K562 (cell line): ENCODE measurements around the gene NME7. TPM values are rescaled to one million over a fixed set of nuclear protein-coding genes. Genes with fewer than 3 reads are reported as not detected.

Experiments used
- ATAC-seq: fragments of 200-7000 bp; cut with Tn5 transposase; 3 replicates; pipeline ENCODE4 v1.9.1; 2020; ENCODE audit warnings: moderate library complexity
- BruUV-seq: library from RNA; stranded (reverse); fragments of 400-500 nt; replicated peaks from 2 replicates; lab custom pipeline; 2021; lab: Mats Ljungman, UMichigan
- CTCF ChIA-PET: fragments of 300-600 bp; formaldehyde crosslinking; extraction: SDS; loops from one replicate; lab custom pipeline; 2021; ENCODE audit warnings: low intra/inter-chr PET ratio; lab: Yijun Ruan, JAX
- POLR2A ChIA-PET: fragments of 300-600, 350-650 bp; sonication (Branson Sonifier 250); formaldehyde crosslinking; extraction: SDS; loops from one replicate; lab custom pipeline; 2021; ENCODE audit warnings: antibody characterized with exemption, inconsistent platforms; lab: Yijun Ruan, JAX
- DNase-seq, 4 experiments: peaks; one replicate each; pipeline versions ENCODE4 v3.0.0 to v3.0.0-alpha.2; 2011 to 2018; ENCODE audit warnings: low spot score in 3 of 4, mixed read lengths in 3 of 4; ENCODE audit errors: extremely low read depth in 1 of 4
- FAIRE-seq: peaks from 2 replicates; lab custom pipeline; 2011; peaks lifted over from hg19 to GRCh38; lab: Jason Lieb, UNC
- H2AFZ ChIP-seq: 2 replicates; pipeline ENCODE4 v1.6.0; 2011; ENCODE audit warnings: low read depth, low read length, control low read depth, inconsistent platforms
- H3K27ac ChIP-seq: fragments of 200-600 bp; 3 replicates; pipeline ENCODE4 v1.8.0; 2011; ENCODE audit warnings: low read depth, mild to moderate bottlenecking, control low read depth, inconsistent platforms, low read length, moderate library complexity, mixed read lengths; ENCODE audit errors: extremely low read depth
- H3K27me3 ChIP-seq, 2 experiments: fragments of 300-600 bp in 1 of 2; 2 replicates in 1 of 2; 3 replicates in 1 of 2; pipeline versions ENCODE4 v1.6.0 to v1.8.0; 2011; ENCODE audit warnings: inconsistent platforms in 2 of 2, low read length in 2 of 2, mild to moderate bottlenecking in 1 of 2, mixed read lengths in 1 of 2, moderate library complexity in 1 of 2; ENCODE audit not compliant: control insufficient read depth in 2 of 2, insufficient read depth in 2 of 2
- H3K36me3 ChIP-seq: fragments of 300-600 bp; 3 replicates; pipeline ENCODE4 v1.8.0; 2011; ENCODE audit warnings: mild to moderate bottlenecking, low read length, inconsistent platforms; ENCODE audit not compliant: control insufficient read depth, insufficient read depth
- H3K4me1 ChIP-seq, 2 experiments: fragments of 200-600 bp in 1 of 2; replicated peaks in 1 of 2; 2 replicates in 1 of 2; 3 replicates in 1 of 2; pipeline versions ENCODE4 v1.5.1 to v1.8.0; 2011; ENCODE audit warnings: inconsistent platforms in 2 of 2, low read length in 2 of 2, mild to moderate bottlenecking in 1 of 2, mixed read lengths in 1 of 2, moderate library complexity in 1 of 2; ENCODE audit not compliant: control insufficient read depth in 2 of 2, insufficient read depth in 2 of 2
- H3K4me2 ChIP-seq: 2 replicates; pipeline ENCODE4 v1.6.1; 2011; ENCODE audit warnings: low read length, control low read depth, inconsistent platforms, mixed read lengths; ENCODE audit not compliant: insufficient read depth
- H3K4me3 ChIP-seq: fragments of 200-600 bp; sonication (generic), shearing (Covaris generic); 2 replicates; pipeline ENCODE4 v1.5.1; 2016; ENCODE audit warnings: control low read depth, inconsistent platforms
- H3K79me2 ChIP-seq: fragments of 200-600 bp; 3 replicates; pipeline ENCODE4 v1.8.0; 2011; ENCODE audit warnings: low read length, inconsistent platforms; ENCODE audit not compliant: control insufficient read depth, insufficient read depth
- H3K9ac ChIP-seq, 2 experiments: 2 replicates each; pipeline versions ENCODE4 v1.6.0 to v1.6.1; 2011; ENCODE audit warnings: low read depth in 2 of 2, low read length in 2 of 2, control low read depth in 1 of 2, inconsistent platforms in 1 of 2, mild to moderate bottlenecking in 1 of 2, mixed read lengths in 1 of 2; ENCODE audit not compliant: insufficient read depth in 1 of 2
- H3K9me1 ChIP-seq: one replicate; pipeline ENCODE4 v1.6.0; 2011; ENCODE audit warnings: inconsistent platforms, mild to moderate bottlenecking, low read length, moderate library complexity; ENCODE audit not compliant: control insufficient read depth, insufficient read depth
- H3K9me3 ChIP-seq: replicated peaks from 2 replicates; pipeline ENCODE4 v1.5.1; 2011; ENCODE audit warnings: low read depth, low read length, inconsistent platforms; ENCODE audit not compliant: control insufficient read depth, insufficient read depth
- H4K20me1 ChIP-seq: replicated peaks from 2 replicates; pipeline ENCODE4 v1.6.1; 2011; ENCODE audit warnings: low read length, inconsistent platforms, mixed read lengths; ENCODE audit not compliant: control insufficient read depth, insufficient read depth
- ARID3A ChIP-seq: IDR thresholded peaks from 2 replicates; pipeline ENCODE4 v1.6.1; 2012; ENCODE audit warnings: low read depth, low read length, improper control_type of control experiment, borderline replicate concordance
- CBX1 ChIP-seq: sonication (generic); IDR thresholded peaks from 2 replicates; pipeline ENCODE4 v1.6.1; 2016; ENCODE audit warnings: antibody characterized with exemption, low read depth, mild to moderate bottlenecking
- CEBPZ ChIP-seq: fragments of 150-350 bp; IDR thresholded peaks from 2 replicates; pipeline ENCODE4 v1.6.1; 2014; ENCODE audit warnings: low read depth, mild to moderate bottlenecking, low read length, borderline replicate concordance
- EWSR1 ChIP-seq: fragments of 450-650 bp; IDR thresholded peaks from 2 replicates; pipeline ENCODE4 v1.6.1; 2018; ENCODE audit warnings: borderline replicate concordance, mild to moderate bottlenecking, low read depth, moderate library complexity; ENCODE audit not compliant: partially characterized antibody
- HIVEP1 ChIP-seq: fragments of 250-450 bp; sonication (Bioruptor Pico); IDR thresholded peaks from 2 replicates; pipeline ENCODE4 v1.4.0; 2020; ENCODE audit warnings: mild to moderate bottlenecking
- HMGN3 ChIP-seq: IDR thresholded peaks from 2 replicates; pipeline ENCODE4 v1.6.1; 2011; ENCODE audit warnings: borderline replicate concordance, low read depth, mild to moderate bottlenecking, mixed read lengths, low read length; ENCODE audit not compliant: insufficient read length; ENCODE audit errors: extremely low read depth
- MAFG ChIP-seq: fragments of 450-650 bp; conservative IDR thresholded peaks from 2 replicates; pipeline ENCODE4 v1.6.1; 2016; ENCODE audit warnings: missing genetic modification characterization, missing compliant biosample characterization
- MEF2D ChIP-seq: conservative IDR thresholded peaks from 2 replicates; pipeline ENCODE4 v1.6.1; 2016; ENCODE audit warnings: low read depth, missing genetic modification characterization, missing compliant biosample characterization
- MTA3 ChIP-seq: fragments of 450-650 bp; formaldehyde crosslinking; IDR thresholded peaks from 2 replicates; pipeline ENCODE4 v1.6.1; 2017; ENCODE audit warnings: mild to moderate bottlenecking, borderline replicate concordance
- POLR2AphosphoS2 ChIP-seq: IDR thresholded peaks from 2 replicates; pipeline ENCODE4 v1.6.1; 2012; ENCODE audit warnings: low read length, improper control_type of control experiment
- SREBF2 ChIP-seq: sonication (generic); formaldehyde crosslinking; IDR thresholded peaks from 2 replicates; pipeline ENCODE4 v1.4.0; 2020; ENCODE audit warnings: mild to moderate bottlenecking, missing genetic modification reagents
- THAP7 ChIP-seq: fragments of 250-450 bp; sonication (Bioruptor Pico); IDR thresholded peaks from 2 replicates; pipeline ENCODE4 v1.5.0; 2021
- ZNF124 ChIP-seq: sonication (generic); formaldehyde crosslinking; IDR thresholded peaks from 2 replicates; pipeline ENCODE4 v1.8.1; 2022; ENCODE audit warnings: missing genetic modification reagents
- ZNF316 ChIP-seq: fragments of 450-650 bp; IDR thresholded peaks from 2 replicates; pipeline ENCODE4 v1.6.1; 2016
- ZNF444 ChIP-seq: fragments of 250-450 bp; sonication (Bioruptor Pico); IDR thresholded peaks from 2 replicates; pipeline ENCODE4 v1.4.0; 2020; ENCODE audit warnings: mild to moderate bottlenecking, moderate library complexity
- WGBS: fragments of 100-300 bp; shearing (Covaris generic); methylation state at CpG from one replicate; pipeline ENCODE4 v1.1.6; 2016; ENCODE audit warnings: low coverage, mixed read lengths; ENCODE audit not compliant: insufficient coverage; ENCODE audit errors: missing lambda C conversion rate; 5-methylcytosine and 5-hydroxymethylcytosine counted together
- in situ Hi-C: fragments of 300-500 bp; cut with MboI; formaldehyde crosslinking; loops from 4 replicates; pipeline ENCODE4 v1.15.0; 2018; ENCODE audit warnings: inconsistent platforms, mixed read lengths
- intact Hi-C: fragments of 100-400 bp; cut with micrococcal nuclease; formaldehyde crosslinking; loops from 2 replicates; pipeline ENCODE4 v1.14.2; 2022
- polyA plus RNA-seq, 8 experiments: library from polyadenylated mRNA; depleted of rRNA in 4 of 8; stranded (reverse) in 5 of 8; unstranded in 3 of 8; fragments of >200 nt; fragmentation: Nextera tagmentation in 2 of 8; fragmentation: Illumina TruSeq in 1 of 8; extraction: Ambion mirVana in 2 of 8; extraction: Trizol in 1 of 8; gene quantifications; 2 replicates each; pipeline versions ENCODE4 v1.2.1 to v1.2.3, GENCODE V29; 2011 to 2014; ENCODE audit warnings: inconsistent platforms in 1 of 8, missing spikeins in 1 of 8
- total RNA-seq, 7 experiments: library from RNA; depleted of rRNA in 6 of 7; stranded (reverse); fragments of >200 nt in 6 of 7; fragmentation: Illumina TruSeq in 2 of 7; extraction: Trizol in 2 of 7; gene quantifications; 2 replicates each; pipeline versions ENCODE4 v1.2.1 to v1.2.3, GENCODE V29; 2011 to 2021; ENCODE audit warnings: low replicate concordance in 1 of 7

Gene NME7
- total and polyA plus RNA-seq, 9 of the 15 experiments (the other 6 are each of a cell fraction or from before 2014, with no cell fraction given), result 7.9 to 43.2 (median 23.9) TPM

GRCh38 chr1:169108223-169108622 lies 259.4 kb downstream of the NME7 start (continued):
- TF ChIP-seq CEBPZ (no peak), HIVEP1 (CRISPR knock-in tag) (no peak)
- TF ChIP-seq, all 486 proteins: peak for 0

- intact Hi-C loops, result loop anchor here (5.0 to 10.0 kb wide), 2 partner anchors 437 to 660 kb away; no protein-coding TSS in a partner anchor
- FAIRE-seq (no peak), ATAC-seq (no peak), DNase-seq (no peak)
- ChIA-PET CTCF (no interaction called here), POLR2A (interaction anchor here (0.6 to 0.8 kb wide), 2 partner anchors 52 to 260 kb away, joined by 3 read pairs; partner anchors contain the start of genes BLZF1 and NME7)
- Histone ChIP-seq H4K20me1 (no peaks in the 10 kb centered on the region), H3K9ac (no peak overlapping the region), H3K27me3 (peaks cover 12 to 35% of the 10 kb centered on the region in 2 experiments), H3K36me3 (no peaks in the 10 kb centered on the region), H3K9me1 (no peaks in the 10 kb centered on the region), H3K4me1 (peaks cover 3 to 18% of the 10 kb centered on the region in 2 experiments; a peak in 4 of 5 replicates), H3K79me2 (no peaks in the 10 kb centered on the region), H3K27ac (no peak overlapping the region), H3K9me3 (no peaks in the 10 kb centered on the region), H3K4me2 (no peak overlapping the region; the same call in 1 of the 2 replicates), H3K4me3 (no peak overlapping the region), H2AFZ (peak overlapping the region; percentile 86; the same call in 1 of the 2 replicates)
- in situ Hi-C loops, result no loop called here
- 36% methylated on average over 9 of the region's 9 CpGs for WGBS
- BruUV-seq, result no TSS peak
- no peak for TF ChIP-seq THAP7 (CRISPR knock-in tag)
- TF ChIP-seq ZNF444 (CRISPR knock-in tag), result no peak
- TF ChIP-seq ARID3A, result no peak
- no peak for TF ChIP-seq HMGN3
- TF ChIP-seq SREBF2 (CRISPR knock-in tag), result no peak
- TF ChIP-seq ZNF124, result no peak
- no peak for TF ChIP-seq MTA3
- no peak for TF ChIP-seq MEF2D (tag)
- no peak for TF ChIP-seq EWSR1
- peak; percentile 64 for TF ChIP-seq ZNF316
- TF ChIP-seq MAFG (tag), result peak; percentile 45
- no peak for TF ChIP-seq CBX1
- TF ChIP-seq POLR2AphosphoS2, result no peak
These were observed 259.9 kb downstream of the NME7 start for GRCh38 chr1:169107603-169108208.
